GM21390 (cell line): Measurements from ENCODE around the gene TMEM191B.
"Not testable (repeated sequence)": the region's sequence is repeated elsewhere in the genome, so short reads cannot be mapped to it uniquely, and the experiment has no call there.

Experiments used
- ATAC-seq: cut with Tn5 transposase; IDR thresholded peaks from one replicate; pipeline ENCODE4 v1.9.1; 2021; ENCODE audit not compliant: unreplicated experiment

Gene TMEM191B

GRCh38 chr22:18554280-18555256 is 27.0 kb downstream of the TMEM191B start:
- ATAC-seq, result not testable (repeated sequence)

- not testable (repeated sequence) for ATAC-seq
These were observed 30.9 kb downstream of the TMEM191B start for GRCh38 chr22:18558516-18558915.

GRCh38 chr22:18558939-18559338 is 31.3 kb downstream of the TMEM191B start:
- not testable (repeated sequence) for ATAC-seq

- not testable (repeated sequence) for ATAC-seq
These were observed 32.7 kb downstream of the TMEM191B start for GRCh38 chr22:18560099-18560974.

- ATAC-seq, result not testable (repeated sequence)
These were observed 43.1 kb downstream of the TMEM191B start for GRCh38 chr22:18570509-18571246.

GRCh38 chr22:18573483-18574164 is 46.0 kb downstream of the TMEM191B start:
- not testable (repeated sequence) for ATAC-seq

GRCh38 chr22:18574555-18574954 is 47.0 kb downstream of the TMEM191B start:
- ATAC-seq, result not testable (repeated sequence)

GRCh38 chr22:18575686-18576085 is 48.1 kb downstream of the TMEM191B start:
- ATAC-seq, result not testable (repeated sequence)

GRCh38 chr22:18577090-18577818 is 49.7 kb downstream of the TMEM191B start:
- peak; percentile 16 for ATAC-seq

GRCh38 chr22:18577847-18578246 is 50.2 kb downstream of the TMEM191B start:
- ATAC-seq, result peak; percentile 78
